GM18861 (cell line): ENCODE measurements around the gene LRPAP1.

Experiments used
- ATAC-seq: cut with Tn5 transposase; IDR thresholded peaks from one replicate; pipeline ENCODE4 v1.9.1; 2021; ENCODE audit not compliant: unreplicated experiment

The LRPAP1 gene

GRCh38 chr4:3486541-3487540 lies 45.4 kb downstream of the LRPAP1 start:
- no peak for ATAC-seq

- ATAC-seq, result no peak
Observed at GRCh38 chr4:3485886-3486540, 46.2 kb downstream of the LRPAP1 start.

DNA sequence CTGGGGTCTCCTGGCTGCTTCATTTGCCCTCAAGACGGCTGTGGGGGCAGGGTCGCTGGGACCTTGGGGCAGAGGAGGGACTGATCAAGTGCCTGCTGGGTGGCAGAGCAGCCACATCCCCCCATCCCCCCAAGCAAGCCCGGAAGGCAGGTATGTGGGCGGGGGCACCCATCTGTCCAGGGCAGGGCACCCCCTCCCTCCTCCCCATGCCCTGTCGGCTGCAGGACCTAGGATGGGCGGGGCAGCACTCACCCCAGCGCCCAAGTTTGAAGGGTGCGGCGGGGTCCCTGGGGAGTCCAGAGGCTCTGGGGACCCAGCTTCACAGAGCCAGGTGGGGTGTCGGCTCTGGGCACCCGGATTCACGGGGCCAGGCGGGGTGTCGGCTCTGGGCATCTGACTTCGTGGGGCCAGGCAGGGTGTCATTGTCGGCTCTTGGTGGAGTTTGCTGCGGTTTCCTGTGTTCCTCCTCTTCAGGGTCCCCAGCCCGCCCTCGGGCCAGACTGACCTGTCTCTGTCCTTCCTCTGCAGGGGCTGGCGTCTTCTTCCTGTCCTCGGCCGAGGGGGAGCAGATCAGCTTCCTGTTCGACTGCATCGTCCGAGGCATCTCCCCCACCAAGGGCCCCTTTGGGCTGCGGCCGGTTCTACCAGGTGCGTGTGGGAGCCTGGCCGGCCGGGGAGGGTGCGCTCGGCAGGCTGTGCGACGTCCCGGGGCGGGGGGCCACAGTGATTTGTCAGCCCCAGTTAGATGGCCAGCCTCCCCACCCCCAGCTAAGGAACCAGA lies 47.0 kb downstream of the LRPAP1 start:
- ATAC-seq, result no peak

DNA sequence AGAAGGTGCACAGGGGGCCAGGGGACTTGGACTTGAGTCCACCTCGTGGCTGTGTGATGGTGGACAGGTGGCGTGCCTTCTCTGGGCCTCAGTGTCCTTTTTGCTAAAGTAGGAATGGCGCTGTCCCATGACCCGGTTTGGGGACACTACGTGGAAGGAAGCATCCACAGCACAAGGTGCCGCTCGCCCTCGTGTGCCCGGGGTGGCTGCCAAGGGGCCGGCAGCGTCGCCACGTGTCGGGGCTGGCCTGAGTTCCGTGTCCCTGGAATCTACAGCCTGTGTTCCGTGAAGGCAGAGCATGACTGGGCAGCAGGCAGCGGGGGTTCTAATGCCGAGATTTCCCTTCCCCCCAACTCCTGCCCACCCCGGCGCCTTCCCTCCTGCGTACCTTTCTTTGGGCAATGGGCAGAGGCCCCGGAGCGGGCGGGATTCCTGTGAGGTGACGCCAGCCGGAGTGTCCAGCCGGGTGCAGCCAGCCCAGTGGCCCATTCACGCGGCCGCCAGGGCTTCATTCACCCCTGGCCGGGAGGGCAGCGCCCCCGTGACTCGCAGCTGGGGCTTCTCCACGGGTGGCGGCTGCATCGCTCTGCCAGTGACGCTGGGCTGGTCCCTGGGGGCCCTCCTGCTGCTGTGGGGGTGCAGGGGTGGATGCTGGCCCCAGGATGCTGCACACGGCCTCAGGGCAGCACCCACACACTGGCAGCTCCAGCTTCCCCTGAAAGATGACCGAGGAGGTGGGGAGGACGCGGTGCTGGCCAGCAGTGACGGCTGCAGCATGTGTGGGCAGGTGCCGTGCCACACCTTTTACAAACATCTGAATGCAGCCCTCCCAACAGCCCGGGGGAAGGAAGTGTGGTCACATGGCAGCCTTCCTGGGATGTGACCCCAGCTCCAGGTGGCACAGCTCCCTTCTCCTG lies 47.9 kb downstream of the LRPAP1 start:
- no peak for ATAC-seq

- no peak for ATAC-seq
Observed at GRCh38 chr4:3483471-3483921, 48.7 kb downstream of the LRPAP1 start.

- no peak for ATAC-seq
Observed at GRCh38 chr4:3482707-3483106, 49.5 kb downstream of the LRPAP1 start.

DNA sequence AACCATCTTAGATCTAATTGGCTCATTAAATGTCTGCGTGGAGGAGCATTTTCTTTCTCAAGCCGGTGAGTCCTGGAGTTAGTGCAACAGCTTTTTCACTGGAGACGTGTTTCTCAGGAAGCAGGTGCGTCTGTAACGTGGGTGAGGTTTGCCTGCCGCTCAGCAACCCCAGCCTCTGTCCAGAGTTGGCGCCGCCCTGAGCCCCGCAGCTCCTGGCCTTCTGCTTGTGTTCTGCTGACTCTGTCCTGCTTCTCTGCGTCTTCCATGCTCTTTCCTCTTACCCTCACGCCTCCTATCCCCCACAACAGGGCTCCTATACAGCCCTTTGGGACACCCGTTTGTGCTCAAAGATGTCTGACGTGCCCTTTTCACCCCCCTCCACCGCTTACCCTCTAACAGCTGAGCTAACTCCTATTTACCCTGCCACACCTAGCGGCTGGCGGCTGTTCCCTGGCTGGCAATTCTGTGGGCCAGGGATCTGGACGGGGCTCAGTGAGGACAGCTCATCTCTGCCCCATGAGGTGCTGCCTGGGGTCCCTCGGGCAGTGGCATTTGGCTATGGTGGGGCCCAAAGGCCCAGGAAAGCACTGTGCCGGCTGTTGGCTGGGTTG lies 50.3 kb downstream of the LRPAP1 start:
- ATAC-seq, result no peak

GRCh38 chr4:3481113-3481531 lies 51.1 kb downstream of the LRPAP1 start:
- no peak for ATAC-seq

DNA sequence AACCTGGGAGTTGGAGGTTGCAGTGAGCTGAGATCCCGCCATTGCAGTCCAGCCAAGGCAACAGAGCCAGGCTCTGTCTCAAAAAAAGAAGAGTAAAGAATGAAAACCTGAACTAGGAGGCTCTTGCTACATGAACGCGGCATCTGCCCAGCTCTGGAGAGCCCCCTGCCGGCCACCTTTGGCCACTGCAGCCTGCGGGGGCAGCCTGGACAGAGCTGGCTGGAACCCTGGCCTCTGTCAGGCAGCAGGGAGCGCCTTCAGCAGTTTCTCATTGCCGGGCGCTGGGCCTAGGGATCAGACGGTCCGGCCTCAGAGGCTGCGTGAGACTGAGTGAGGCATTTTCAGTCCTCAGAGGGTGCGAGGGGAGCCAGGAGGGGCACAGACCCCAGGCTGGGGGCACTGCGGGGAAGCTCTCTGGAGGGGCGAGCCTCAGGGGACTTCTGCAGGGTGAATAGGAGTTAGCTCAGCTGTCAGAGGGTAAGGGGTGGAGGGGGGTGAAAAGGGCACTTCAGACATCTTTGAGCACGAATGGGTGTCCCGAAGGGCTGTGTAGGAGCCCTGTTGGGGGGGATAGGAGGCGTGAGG lies 51.6 kb downstream of the LRPAP1 start:
- no peak for ATAC-seq

DNA sequence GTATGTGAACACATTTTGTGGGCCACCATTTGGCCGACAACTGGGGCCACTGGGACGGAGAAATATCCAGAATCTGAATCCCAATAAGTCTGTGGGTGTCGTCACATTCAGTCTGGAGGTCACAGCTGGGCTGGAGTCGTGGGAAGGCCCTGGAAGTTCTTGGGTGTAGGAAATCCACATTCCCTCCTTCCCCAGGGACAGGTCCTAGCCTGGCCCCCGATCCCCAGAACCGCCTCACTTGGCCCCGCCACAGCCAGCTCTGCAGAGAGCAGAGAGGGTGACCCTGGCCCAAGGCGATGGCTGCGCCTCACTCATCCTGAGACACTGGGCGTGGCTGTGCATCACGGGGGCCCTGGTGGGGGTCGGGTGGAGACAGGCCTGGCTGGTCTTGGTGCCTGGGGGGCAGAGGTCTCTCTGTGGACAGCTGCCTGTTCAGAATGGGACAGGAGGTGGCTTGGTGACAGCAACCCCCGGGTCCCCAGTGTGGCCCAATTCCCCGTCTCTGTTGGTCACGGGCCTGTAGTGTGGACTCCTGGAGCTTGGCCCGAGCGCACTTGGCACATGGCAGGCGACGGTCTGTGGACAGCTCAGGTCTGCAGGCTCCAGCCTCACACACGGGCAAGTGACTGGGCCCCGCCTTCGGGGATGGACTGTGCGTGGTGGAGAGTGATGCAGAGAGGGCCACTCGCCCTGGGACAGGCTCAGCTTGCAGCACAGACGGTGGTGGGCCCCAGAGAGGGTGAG lies 52.7 kb downstream of the LRPAP1 start:
- ATAC-seq, result no peak

DNA sequence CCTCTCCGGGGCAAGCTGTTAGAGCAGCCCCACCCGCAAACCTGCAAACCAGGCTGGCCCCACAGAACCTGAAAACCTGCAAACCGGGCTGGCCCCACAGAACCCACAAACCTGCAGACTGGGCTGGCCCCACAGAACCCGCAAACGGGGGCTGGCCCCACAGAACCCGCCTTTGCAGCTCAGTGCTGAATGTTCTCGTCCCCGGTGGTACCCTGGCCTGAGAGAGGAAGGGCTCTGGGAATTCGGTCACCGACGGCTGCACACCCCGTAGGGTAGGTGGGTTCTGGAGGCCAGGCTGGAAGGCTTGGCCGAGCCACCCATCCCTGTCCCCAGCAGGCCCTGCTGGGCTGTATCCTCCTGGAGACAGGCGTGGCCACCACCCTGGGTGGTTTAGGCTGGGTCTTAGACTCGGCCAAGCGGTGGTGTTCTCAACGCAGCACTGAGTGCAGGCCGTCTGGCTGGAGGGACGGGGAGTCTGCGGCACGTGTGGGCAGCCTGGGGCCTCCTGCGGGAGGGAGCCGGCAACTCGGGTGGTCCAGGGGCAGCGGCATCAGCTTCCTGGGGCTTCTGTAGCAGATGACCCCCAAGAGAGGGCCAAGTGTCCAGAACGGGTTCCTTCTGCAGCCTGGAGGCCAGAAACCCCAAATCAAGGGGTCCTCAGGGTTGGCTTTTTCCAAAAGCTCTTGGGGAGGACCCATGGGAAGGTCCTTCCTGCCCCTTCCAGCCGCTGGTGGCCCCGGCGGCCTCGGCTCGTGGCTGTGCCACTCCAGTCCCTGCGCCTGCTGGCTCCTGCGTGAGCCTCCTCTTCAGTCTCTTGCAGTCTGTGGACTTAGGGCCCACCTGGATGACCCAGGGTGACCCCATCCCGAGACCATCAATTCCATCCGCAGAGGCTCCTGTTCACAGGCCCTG lies 53.5 kb downstream of the LRPAP1 start:
- ATAC-seq, result no peak

DNA sequence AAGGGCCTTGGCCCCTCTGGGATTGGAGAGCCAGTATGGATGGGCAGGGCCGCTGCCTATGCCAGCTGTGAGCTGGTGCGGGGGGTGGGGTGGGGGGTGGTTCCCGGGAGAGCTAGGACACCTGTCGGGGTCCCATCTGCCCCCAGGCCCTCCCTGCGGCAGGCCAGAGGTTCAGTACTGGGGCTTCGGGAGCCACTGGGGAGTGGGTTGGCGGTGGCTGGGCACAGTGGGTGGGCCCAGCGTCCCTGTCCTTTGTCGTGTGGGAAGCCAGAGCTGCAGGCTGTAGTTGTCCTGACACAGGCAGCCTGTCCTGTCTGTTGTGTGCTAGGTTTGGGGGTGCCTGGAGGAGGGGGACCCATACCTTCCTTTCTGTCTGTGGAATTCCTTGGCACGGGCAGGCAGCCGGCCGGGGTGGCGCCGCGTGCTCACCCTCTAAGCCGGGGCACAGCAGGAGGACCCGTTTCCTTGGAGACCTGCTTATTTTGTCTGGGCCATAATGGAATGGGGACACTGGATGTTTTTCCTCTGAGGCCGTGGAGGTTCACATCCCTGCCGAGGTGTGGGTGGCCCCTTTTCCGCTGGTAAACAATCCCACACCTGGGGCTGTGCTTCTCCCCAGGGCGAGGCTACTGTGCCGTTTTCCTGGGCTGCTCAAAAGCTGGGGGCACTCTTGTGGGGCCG lies 54.3 kb downstream of the LRPAP1 start:
- no peak for ATAC-seq

- ATAC-seq, result no peak
Observed at GRCh38 chr4:3476936-3477749, 55.1 kb downstream of the LRPAP1 start.

GRCh38 chr4:3476341-3476747 lies 55.9 kb downstream of the LRPAP1 start:
- ATAC-seq, result no peak

- ATAC-seq, result no peak
Observed at GRCh38 chr4:3475713-3476260, 56.4 kb downstream of the LRPAP1 start.
